Endothelial cell of umbilical vein (primary cell): ENCODE data around the gene CGNL1. TPM values are rescaled to one million over a fixed set of nuclear protein-coding genes. Genes with fewer than 3 reads are reported as not detected.

Experiments used
- BruUV-seq: library from RNA; stranded (reverse); fragments of 400-500 nt; replicated peaks from 2 replicates; lab custom pipeline; 2021; lab: Mats Ljungman, UMichigan
- CTCF ChIA-PET: fragments of 300-600, 350-600 bp; sonication (Branson Sonifier 250); formaldehyde crosslinking; loops from one replicate; lab custom pipeline; 2021; ENCODE audit warnings: antibody characterized with exemption, inconsistent platforms; lab: Charles Lee
- POLR2A ChIA-PET: fragments of 300-600, 350-600 bp; sonication (Branson Sonifier 250); formaldehyde crosslinking; loops from one replicate; lab custom pipeline; 2021; ENCODE audit warnings: antibody characterized with exemption, inconsistent platforms; lab: Charles Lee
- DNase-seq: peaks from one replicate; pipeline ENCODE4 v3.0.0-alpha.2; 2011; ENCODE audit warnings: low read depth, low spot score
- FAIRE-seq: peaks from 2 replicates; lab custom pipeline; 2011; peaks lifted over from hg19 to GRCh38; lab: Jason Lieb, UNC
- H2AFZ ChIP-seq: 2 replicates; pipeline ENCODE4 v1.6.0; 2012; ENCODE audit warnings: low read depth, low read length, control low read depth, inconsistent platforms
- H3K27ac ChIP-seq: 2 replicates; pipeline ENCODE4 v1.5.1; 2011; ENCODE audit warnings: low read depth, mild to moderate bottlenecking, control low read depth, low read length, moderate library complexity; ENCODE audit not compliant: insufficient read depth
- H3K27me3 ChIP-seq, 2 experiments: 2 replicates each; pipeline versions ENCODE4 v1.6.0 to v1.6.1; 2011; ENCODE audit warnings: low read length in 2 of 2, mixed read lengths in 1 of 2; ENCODE audit not compliant: control insufficient read depth in 2 of 2, insufficient read depth in 2 of 2
- H3K36me3 ChIP-seq, 2 experiments: 2 replicates in 1 of 2; 3 replicates in 1 of 2; pipeline ENCODE4 v1.5.1; 2011; ENCODE audit warnings: low read length in 2 of 2, mild to moderate bottlenecking in 1 of 2, moderate library complexity in 1 of 2; ENCODE audit not compliant: control insufficient read depth in 2 of 2, insufficient read depth in 2 of 2; ENCODE audit errors: extremely low read depth in 1 of 2
- H3K4me1 ChIP-seq: 3 replicates; pipeline ENCODE4 v1.5.1; 2011; ENCODE audit warnings: mild to moderate bottlenecking, low read length; ENCODE audit not compliant: control insufficient read depth, insufficient read depth; ENCODE audit errors: extremely low read depth
- H3K4me2 ChIP-seq: 2 replicates; pipeline ENCODE4 v1.6.1; 2011; ENCODE audit warnings: low read length, control low read depth, mixed read lengths; ENCODE audit not compliant: insufficient read depth
- H3K4me3 ChIP-seq, 3 experiments: fragments of 200-600 bp in 1 of 3; sonication (generic), shearing (Covaris generic) in 1 of 3; replicated peaks in 1 of 3; 2 replicates each; pipeline ENCODE4 v1.5.1; 2011 to 2016; ENCODE audit warnings: control low read depth in 3 of 3, low read length in 3 of 3, mild to moderate bottlenecking in 2 of 3, inconsistent platforms in 1 of 3, low read depth in 1 of 3, moderate library complexity in 1 of 3; ENCODE audit not compliant: insufficient read depth in 1 of 3
- H3K79me2 ChIP-seq: 2 replicates; pipeline ENCODE4 v1.6.0; 2012; ENCODE audit warnings: low read length, inconsistent platforms; ENCODE audit not compliant: control insufficient read depth, insufficient read depth
- H3K9ac ChIP-seq: replicated peaks from 2 replicates; pipeline ENCODE3; 2011; ENCODE audit warnings: low read length, control low read depth; ENCODE audit not compliant: insufficient read depth; ENCODE audit errors: extremely low read depth
- H3K9me1 ChIP-seq: replicated peaks from 3 replicates; pipeline ENCODE4 v1.6.0; 2011; ENCODE audit warnings: mild to moderate bottlenecking, low read length; ENCODE audit not compliant: control insufficient read depth, insufficient read depth; ENCODE audit errors: extremely low read depth
- H3K9me3 ChIP-seq: replicated peaks from 2 replicates; pipeline ENCODE4 v1.5.1; 2012; ENCODE audit warnings: low read length, inconsistent platforms; ENCODE audit not compliant: control insufficient read depth, insufficient read depth
- H4K20me1 ChIP-seq: replicated peaks from 2 replicates; pipeline ENCODE3; 2011; ENCODE audit warnings: mild to moderate bottlenecking, low read length; ENCODE audit not compliant: control insufficient read depth, insufficient read depth; ENCODE audit errors: extremely low read depth
- EZH2 ChIP-seq: IDR thresholded peaks from 2 replicates; pipeline ENCODE4 v1.6.1; 2012; ENCODE audit warnings: borderline replicate concordance, low read depth, mild to moderate bottlenecking, moderate library complexity, low read length, inconsistent platforms; ENCODE audit not compliant: severe bottlenecking
- FOS ChIP-seq: IDR thresholded peaks from 2 replicates; pipeline ENCODE4 v1.6.1; 2011; ENCODE audit warnings: mild to moderate bottlenecking, low read length, moderate library complexity, borderline replicate concordance; ENCODE audit not compliant: insufficient read depth
- GATA2 ChIP-seq: IDR thresholded peaks from 2 replicates; pipeline ENCODE4 v1.7.0; 2011; ENCODE audit warnings: low read depth, mild to moderate bottlenecking, moderate library complexity, mixed read lengths, low read length; ENCODE audit not compliant: insufficient read length, insufficient read depth
- JUN ChIP-seq: IDR thresholded peaks from 2 replicates; pipeline ENCODE4 v1.6.1; 2011; ENCODE audit warnings: borderline replicate concordance, low read depth; ENCODE audit not compliant: insufficient read length, insufficient read depth
- MYC ChIP-seq: IDR thresholded peaks from one replicate; pipeline ENCODE4 v1.6.1; 2011; ENCODE audit warnings: mild to moderate bottlenecking, low read depth, low read length
- POLR2A ChIP-seq: IDR thresholded peaks from 2 replicates; pipeline ENCODE4 v1.6.1; 2012; ENCODE audit warnings: low read depth, mild to moderate bottlenecking, control low read depth, low read length
- POLR2AphosphoS5 ChIP-seq: IDR thresholded peaks from 2 replicates; pipeline ENCODE4 v1.6.1; 2012; ENCODE audit warnings: low read depth, mild to moderate bottlenecking, control low read depth, low read length, moderate library complexity; ENCODE audit not compliant: insufficient read depth
- dilution Hi-C: fragments of 300-500 bp; cut with MboI; formaldehyde crosslinking; loops from one replicate; pipeline ENCODE4 v1.15.0; 2019; ENCODE audit warnings: low sequenced_read_pairs; ENCODE audit not compliant: extremely low pct_ligation_motif_present
- intact Hi-C: fragments of 100-400 bp; cut with micrococcal nuclease; formaldehyde crosslinking; loops from one replicate; pipeline ENCODE4 v1.10.0; 2022
- polyA plus RNA-seq, 4 experiments: library from polyadenylated mRNA; depleted of rRNA in 3 of 4; stranded (reverse) in 3 of 4; unstranded in 1 of 4; fragments of >200 nt; gene quantifications; 2 replicates each; pipeline versions ENCODE4 v1.2.1 to v1.2.3, GENCODE V29; 2011 to 2012; ENCODE audit warnings: missing spikeins in 1 of 4
- total RNA-seq: library from RNA; stranded (reverse); gene quantifications from 2 replicates; pipeline ENCODE4 v1.2.3, GENCODE V29; 2021
- TF ChIP-seq, protein P1 (sequence below), 2 donors: IDR thresholded peaks; 1 replicate in 1 of 2; 2 replicates in 1 of 2; pipeline ENCODE4 v1.5.1; 2011; ENCODE audit warnings: low read length in 2 of 2, mild to moderate bottlenecking in 2 of 2, moderate library complexity in 2 of 2, control low read depth in 1 of 2, inconsistent platforms in 1 of 2, low read depth in 1 of 2; ENCODE audit not compliant: insufficient read depth in 1 of 2; ENCODE audit errors: extremely low read depth in 1 of 2
- TF ChIP-seq, protein P2 (sequence below): IDR thresholded peaks from 2 replicates; pipeline ENCODE4 v1.6.1; 2011; ENCODE audit not compliant: insufficient read depth, insufficient read length

The CGNL1 gene
- total and polyA plus RNA-seq, 2 donors (not counting 3 experiments of a cell fraction or from before 2014, with no cell fraction given) = 6.9 to 27.1 TPM

DNA sequence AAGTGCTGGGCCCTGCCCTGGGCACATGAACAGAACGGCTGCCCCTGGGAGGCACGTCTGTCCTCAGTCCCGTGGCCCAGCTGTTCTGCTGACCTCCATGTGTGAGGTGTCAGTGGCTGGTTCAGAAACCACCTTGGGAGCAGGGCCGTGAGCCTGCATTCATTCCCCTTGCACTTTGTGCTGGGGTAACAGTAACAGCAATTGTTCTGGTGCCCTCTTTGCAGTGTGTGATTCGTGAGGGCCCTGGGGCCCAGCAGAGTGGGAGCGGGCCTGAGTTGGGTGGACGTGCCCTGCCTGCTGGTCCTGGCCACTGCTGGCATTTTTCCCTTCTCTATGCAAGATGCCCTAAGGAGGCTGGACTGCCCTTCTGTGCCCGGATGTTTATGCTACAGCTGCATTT is 165.0 kb downstream of the CGNL1 start:
- H4K20me1 ChIP-seq = no peaks in the 10 kb centered on the region
- CTCF ChIA-PET = interaction anchor here (0.6 to 8.5 kb wide), 30 partner anchors 8 to 1050 kb away, joined by 3 to 162 read pairs (median 5); no protein-coding TSS in a partner anchor
- H3K36me3 ChIP-seq = peaks cover 0 to 15% of the 10 kb centered on the region in 2 experiments
- no TSS peak for BruUV-seq
- no peak overlapping the region for H2AFZ ChIP-seq
- H3K79me2 ChIP-seq = no peaks in the 10 kb centered on the region
- H3K4me1 ChIP-seq = peaks cover 6% of the 10 kb centered on the region
- TF ChIP-seq MYC (no peak), FOS (no peak), POLR2A (no peak), JUN (no peak)
- H3K4me3 ChIP-seq = no peak overlapping the region
- FAIRE-seq = no peak
- no peak overlapping the region for H3K27ac ChIP-seq
- dilution Hi-C loops (loop anchor here (25.0 kb wide), 1 partner anchor 204 kb away; no protein-coding TSS in a partner anchor), intact Hi-C loops (loop anchor here (5.0 kb wide), 1 partner anchor 394 kb away; no protein-coding TSS in a partner anchor)
- DNase-seq = no peak
- no peak overlapping the region for H3K4me2 ChIP-seq
- no peaks in the 10 kb centered on the region for H3K27me3 ChIP-seq
- H3K9me1 ChIP-seq = no peaks in the 10 kb centered on the region
- no peak overlapping the region for H3K9ac ChIP-seq
- POLR2A ChIA-PET = no interaction called here
- H3K9me3 ChIP-seq = no peaks in the 10 kb centered on the region

DNA sequence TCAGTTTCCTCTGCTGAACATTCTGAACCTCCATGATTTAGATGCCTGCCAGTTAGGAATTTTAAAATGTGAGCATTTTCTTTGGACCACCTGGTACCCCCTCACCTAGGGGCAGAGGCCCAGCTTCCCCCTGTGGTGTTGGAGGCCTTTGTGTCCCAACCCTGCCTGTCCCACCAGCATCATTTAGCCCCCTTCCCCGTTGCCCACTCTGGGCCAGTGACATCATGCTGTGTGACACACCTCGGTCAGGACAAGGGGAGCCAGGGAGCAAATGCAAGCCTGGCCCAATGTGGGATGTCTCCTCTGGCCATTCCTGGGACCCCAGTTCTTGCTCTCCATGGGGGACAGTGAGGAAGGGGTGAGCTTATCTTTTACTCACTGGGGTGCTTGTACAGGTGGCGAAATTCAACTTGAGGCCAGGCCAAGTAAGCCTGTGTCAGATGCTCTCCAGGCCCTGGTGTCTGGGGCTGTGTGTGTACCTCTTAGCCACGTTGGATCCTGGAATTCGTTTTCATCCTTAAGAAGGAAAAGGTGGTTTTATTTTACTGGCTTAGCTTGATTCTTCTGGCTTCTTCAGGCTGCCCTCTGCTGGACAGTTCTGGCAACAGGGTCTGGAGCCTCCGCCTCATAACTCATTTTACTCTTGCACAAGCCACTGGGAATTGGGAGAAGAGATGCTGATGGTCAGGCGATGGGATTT is 165.7 kb downstream of the CGNL1 start:
- Histone ChIP-seq H3K79me2 (no peaks in the 10 kb centered on the region), H3K27ac (no peak overlapping the region), H3K9ac (no peak overlapping the region), H3K4me1 (peaks cover 6% of the 10 kb centered on the region), H3K9me3 (no peaks in the 10 kb centered on the region), H3K27me3 (no peaks in the 10 kb centered on the region), H3K4me3 (no peak overlapping the region), H3K4me2 (no peak overlapping the region), H3K36me3 (peaks cover 0 to 18% of the 10 kb centered on the region in 2 experiments), H3K9me1 (no peaks in the 10 kb centered on the region), H4K20me1 (no peaks in the 10 kb centered on the region), H2AFZ (peak overlapping the region; percentile 15)
- POLR2A ChIA-PET = no interaction called here
- peak; percentile 77 for DNase-seq
- intact Hi-C loops (loop anchor here (1.0 to 5.0 kb wide), 3 partner anchors 202 to 1045 kb away; no protein-coding TSS in a partner anchor), dilution Hi-C loops (loop anchor here (25.0 kb wide), 1 partner anchor 205 kb away; no protein-coding TSS in a partner anchor)
- BruUV-seq = no TSS peak
- TF ChIP-seq POLR2AphosphoS5 (no peak), MYC (no peak), POLR2A (no peak), EZH2 (no peak), GATA2 (no peak), FOS (no peak), JUN (no peak)
- TF ChIP-seq, protein P1, sequence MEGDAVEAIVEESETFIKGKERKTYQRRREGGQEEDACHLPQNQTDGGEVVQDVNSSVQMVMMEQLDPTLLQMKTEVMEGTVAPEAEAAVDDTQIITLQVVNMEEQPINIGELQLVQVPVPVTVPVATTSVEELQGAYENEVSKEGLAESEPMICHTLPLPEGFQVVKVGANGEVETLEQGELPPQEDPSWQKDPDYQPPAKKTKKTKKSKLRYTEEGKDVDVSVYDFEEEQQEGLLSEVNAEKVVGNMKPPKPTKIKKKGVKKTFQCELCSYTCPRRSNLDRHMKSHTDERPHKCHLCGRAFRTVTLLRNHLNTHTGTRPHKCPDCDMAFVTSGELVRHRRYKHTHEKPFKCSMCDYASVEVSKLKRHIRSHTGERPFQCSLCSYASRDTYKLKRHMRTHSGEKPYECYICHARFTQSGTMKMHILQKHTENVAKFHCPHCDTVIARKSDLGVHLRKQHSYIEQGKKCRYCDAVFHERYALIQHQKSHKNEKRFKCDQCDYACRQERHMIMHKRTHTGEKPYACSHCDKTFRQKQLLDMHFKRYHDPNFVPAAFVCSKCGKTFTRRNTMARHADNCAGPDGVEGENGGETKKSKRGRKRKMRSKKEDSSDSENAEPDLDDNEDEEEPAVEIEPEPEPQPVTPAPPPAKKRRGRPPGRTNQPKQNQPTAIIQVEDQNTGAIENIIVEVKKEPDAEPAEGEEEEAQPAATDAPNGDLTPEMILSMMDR (IDR thresholded peaks at IDR 0.05; ENCODE audit: extremely low read depth in 1 of 2, insufficient read depth in 1 of 2, low read depth in 1 of 2, low read length in 2 of 2) = peak; percentile 82 to 91
- TF ChIP-seq, protein P2, sequence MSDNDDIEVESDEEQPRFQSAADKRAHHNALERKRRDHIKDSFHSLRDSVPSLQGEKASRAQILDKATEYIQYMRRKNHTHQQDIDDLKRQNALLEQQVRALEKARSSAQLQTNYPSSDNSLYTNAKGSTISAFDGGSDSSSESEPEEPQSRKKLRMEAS = no peak
- FAIRE-seq = peak; percentile 92
- CTCF ChIA-PET = interaction anchor here (0.6 to 8.5 kb wide), 50 partner anchors 8 to 1051 kb away, joined by 3 to 162 read pairs (median 4); partner anchors contain the start of gene CGNL1
